GM19324 (cell line): ENCODE data around the gene AP2A2.

Experiments used
- ATAC-seq: cut with Tn5 transposase; IDR thresholded peaks from one replicate; pipeline ENCODE4 v1.9.1; 2021; ENCODE audit warnings: mild to moderate bottlenecking, moderate library complexity; ENCODE audit not compliant: unreplicated experiment, low FRiP score

The AP2A2 gene

GRCh38 chr11:1051356-1052132 lies 125.9 kb downstream of the AP2A2 start:
- ATAC-seq: no peak

GRCh38 chr11:1052133-1053011 lies 126.7 kb downstream of the AP2A2 start:
- no peak for ATAC-seq

GRCh38 chr11:1053121-1053901 lies 127.6 kb downstream of the AP2A2 start:
- ATAC-seq: no peak

- ATAC-seq: no peak
These were observed 128.8 kb downstream of the AP2A2 start for GRCh38 chr11:1054143-1055108.

- ATAC-seq: no peak
These were observed 129.5 kb downstream of the AP2A2 start for GRCh38 chr11:1055109-1055703.

GRCh38 chr11:1055990-1056771 lies 130.5 kb downstream of the AP2A2 start:
- no peak for ATAC-seq

- ATAC-seq: no peak
These were observed 132.1 kb downstream of the AP2A2 start for GRCh38 chr11:1057806-1058205.

GRCh38 chr11:1059759-1060158 lies 134.1 kb downstream of the AP2A2 start:
- ATAC-seq: no peak

GRCh38 chr11:1060410-1060809 lies 134.7 kb downstream of the AP2A2 start:
- ATAC-seq: no peak

- no peak for ATAC-seq
These were observed 135.4 kb downstream of the AP2A2 start for GRCh38 chr11:1060852-1061616.
